IMR-90 (cell line): ENCODE results near the gene RNF141. TPM values are rescaled to one million over a fixed set of nuclear protein-coding genes. Genes with fewer than 3 reads are reported as not detected.

Experiments
- BHLHE40 ChIP-seq: fragments of 150-350 bp; IDR thresholded peaks from 2 replicates; pipeline ENCODE4 v1.6.1; 2016; ENCODE audit warnings: mild to moderate bottlenecking, low read depth, low read length
- CEBPB ChIP-seq: IDR thresholded peaks from 2 replicates; pipeline ENCODE4 v1.6.1; 2012; ENCODE audit warnings: low read depth, low read length, improper control_type of control experiment
- CTCF ChIP-seq: conservative IDR thresholded peaks from 2 replicates; pipeline ENCODE4 v1.5.1; 2012; ENCODE audit warnings: mild to moderate bottlenecking, low read depth, low read length, improper control_type of control experiment
- POLR2A ChIP-seq: IDR thresholded peaks from 2 replicates; pipeline ENCODE4 v1.6.1; 2012; ENCODE audit warnings: mild to moderate bottlenecking, low read depth, low read length
- polyA plus RNA-seq, 3 experiments: library from polyadenylated mRNA; depleted of rRNA; stranded (reverse); fragments of >200 nt; gene quantifications; 2 replicates each; pipeline ENCODE4 v1.2.3, GENCODE V29; 2012; ENCODE audit warnings: low replicate concordance in 1 of 3
- total RNA-seq: library from RNA; depleted of rRNA; stranded (reverse); fragments of >200 nt; gene quantifications from 2 replicates; pipeline ENCODE4 v1.2.3, GENCODE V29; 2012

Gene RNF141
- total and polyA plus RNA-seq, 2 of the 4 experiments (the other 2 are of a cell fraction): 13.8 to 18.6 TPM

DNA sequence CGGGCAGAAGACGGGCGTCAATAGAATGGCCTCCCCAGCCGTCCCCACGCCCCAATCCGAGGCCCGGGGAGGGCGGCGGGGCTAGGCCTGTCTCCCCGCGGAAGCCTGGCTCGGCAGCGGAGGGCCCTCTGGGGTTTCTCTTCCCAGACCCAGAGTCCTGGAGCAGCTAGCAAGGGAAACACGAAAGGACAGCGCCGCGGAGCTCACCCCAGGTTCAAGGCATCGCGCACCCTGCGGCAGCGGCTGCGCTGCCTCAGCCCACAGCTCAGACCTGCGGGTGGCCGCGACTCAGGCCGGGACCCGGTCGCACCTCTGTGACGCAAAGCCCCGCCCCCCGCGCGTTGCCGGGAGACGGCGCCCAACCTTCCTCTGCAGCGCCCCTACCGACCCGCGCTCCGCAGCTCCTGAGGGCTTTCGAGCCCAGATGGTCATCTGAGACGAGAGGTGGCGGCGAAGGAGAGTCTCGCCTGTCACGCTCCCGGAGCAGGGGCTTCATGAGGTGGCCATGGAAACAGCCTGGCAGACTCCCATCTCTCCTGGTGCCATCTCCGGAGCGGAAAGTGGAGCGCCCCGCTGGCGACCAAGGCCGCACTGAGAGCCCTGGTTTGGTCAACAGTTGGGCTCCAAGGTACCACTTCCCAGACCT, at the start of gene RNF141 (continued):
- TF ChIP-seq CTCF: peak; percentile 86
- no peak for TF ChIP-seq CEBPB
- peak; percentile 92 for TF ChIP-seq POLR2A
- no peak for TF ChIP-seq BHLHE40
